ENCODE results near the gene COQ7.

GRCh38 chr16:19092653-19093410 lies 25.4 kb downstream of the COQ7 start:
- TF ChIP-seq CTCF (IDR thresholded peaks at IDR 0.05; ENCODE audit: low read depth, low read length, poor library complexity, severe bottlenecking) = no peak
- TF ChIP-seq EZH2phosphoT487 (IDR thresholded peaks at IDR 0.05; ENCODE audit: borderline replicate concordance, low read length) = no peak

All from DOHH2 (cell line).